Measurements from ENCODE around the gene SIL1. TPM values are rescaled to one million over a fixed set of nuclear protein-coding genes. Genes with fewer than 3 reads are reported as not detected.

Gene SIL1
- total RNA-seq, result 37.3 and 51.0 TPM in 2 replicates

DNA sequence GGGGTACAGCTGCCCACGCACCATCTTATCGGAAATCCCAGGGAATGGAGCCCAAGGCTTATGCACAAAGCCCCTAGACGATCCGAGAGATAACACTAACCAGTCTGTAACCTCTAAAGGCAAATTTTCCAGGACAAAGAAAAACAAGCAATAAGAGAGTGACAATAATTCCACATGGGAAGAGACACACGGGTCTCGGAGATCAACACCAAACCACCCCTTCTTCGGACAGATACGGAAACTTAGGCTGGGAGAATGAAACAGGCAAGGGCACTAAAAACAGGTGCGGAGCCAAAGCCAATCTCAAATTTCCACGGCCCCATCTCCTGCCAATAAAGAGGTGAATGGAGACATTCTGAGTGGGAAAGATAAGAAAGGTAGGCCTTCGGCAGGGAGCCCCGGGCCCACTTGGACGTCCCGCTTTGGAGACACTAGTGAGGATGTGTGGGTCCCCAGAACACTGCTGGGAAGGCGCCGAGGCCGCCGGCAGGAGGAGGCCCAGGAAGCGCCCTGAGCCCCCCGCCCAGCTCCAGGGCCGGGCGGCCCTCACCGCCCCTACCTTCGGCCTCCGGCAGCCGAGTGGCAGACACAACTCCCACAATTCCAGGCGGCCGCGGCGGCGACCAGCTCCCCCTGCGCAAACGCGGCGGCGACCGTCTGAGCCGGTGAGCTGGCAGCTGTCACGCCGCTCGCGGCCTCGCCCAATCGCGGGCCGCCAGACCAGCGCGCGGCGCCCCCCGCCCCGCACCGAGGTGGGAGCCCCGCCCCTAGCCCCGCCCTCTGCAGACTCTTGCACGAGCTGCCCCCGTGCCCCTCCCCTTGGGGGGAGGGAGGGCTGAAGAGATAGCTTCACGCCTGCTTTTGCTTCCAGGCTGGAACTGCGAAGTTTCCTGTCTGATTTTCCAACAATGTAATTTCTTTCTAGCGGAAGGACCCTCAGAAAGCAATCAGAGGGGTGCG is at the start of gene SIL1:
Gene SIL1 (minus strand): TSS at position 659 of the 960 bp plus-strand sequence. CDS start 70,525 bp downstream, outside the sequence.

Other genes with a start within 250 kb of the SIL1 start
- gene MATR3, start 95.4 kb upstream of the SIL1 start, total RNA-seq, result 178 and 179 TPM in 2 replicates
- 30.9 and 34.1 TPM in 2 replicates for gene PAIP2, start 143.5 kb upstream of the SIL1 start, total RNA-seq
- 0.38 TPM in 1 of 2 replicates, not detected in the other for gene SLC23A1, start 184.9 kb upstream of the SIL1 start, total RNA-seq
- gene MZB1, start 191.5 kb upstream of the SIL1 start, total RNA-seq, result not detected in 2 replicates
- gene PROB1, start 196.7 kb upstream of the SIL1 start, total RNA-seq, result 3.1 and 3.4 TPM in 2 replicates
- 3.4 and 3.6 TPM in 2 replicates for gene SPATA24, start 205.7 kb upstream of the SIL1 start, total RNA-seq
- 8.0 and 10.5 TPM in 2 replicates for gene DNAJC18, start 241.2 kb upstream of the SIL1 start, total RNA-seq